ENCODE measurements around the gene WIZ. TPM values are rescaled to one million over a fixed set of nuclear protein-coding genes. Genes with fewer than 3 reads are reported as not detected.

The WIZ gene
- total and polyA plus RNA-seq, 2 of the 8 experiments (the other 6 are each of a cell fraction or from before 2014, with no cell fraction given) = 12.5 to 33.2 TPM

DNA sequence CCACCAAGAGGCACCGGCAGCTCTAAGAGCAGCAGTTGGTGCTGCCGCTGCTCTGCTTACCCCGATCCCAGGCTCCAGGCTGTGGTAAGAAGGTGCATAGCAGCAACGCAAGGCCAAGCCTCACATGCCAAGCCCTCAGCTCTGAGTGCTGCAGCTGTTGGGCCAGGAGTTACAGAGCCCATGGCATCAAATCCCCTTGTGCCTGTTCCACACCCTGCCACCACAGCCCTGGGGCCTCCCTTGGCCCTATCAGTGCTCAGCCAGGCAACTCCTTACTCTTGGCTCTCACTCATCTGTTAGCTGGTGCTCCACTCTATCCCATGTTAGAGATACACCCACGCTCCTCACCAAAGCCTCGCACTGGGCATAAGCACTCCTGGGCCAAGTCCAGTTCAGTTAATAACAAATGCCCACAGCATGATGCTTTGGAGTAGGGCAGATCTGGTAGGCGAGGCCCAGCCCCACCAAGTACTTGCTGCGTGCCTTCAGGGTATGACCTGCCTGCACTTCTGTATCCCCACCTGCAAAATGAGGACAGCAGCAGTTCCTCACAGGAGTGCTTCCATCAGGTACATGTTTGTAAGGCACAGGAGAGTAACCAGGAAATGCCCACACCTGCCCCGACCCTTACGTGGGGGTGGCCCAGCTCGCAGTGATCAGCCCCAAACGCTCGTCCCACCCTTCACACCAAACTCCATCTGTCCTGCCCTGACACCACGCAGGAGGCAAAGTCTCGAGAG lies 47.2 kb downstream of the WIZ start:
- FAIRE-seq = no peak
- TF ChIP-seq ASH2L (IDR thresholded peaks at IDR 0.05; ENCODE audit: low read length) (no peak), NRF1 (IDR thresholded peaks at IDR 0.05; ENCODE audit: low read depth, low read length) (no peak), KDM1A (IDR thresholded peaks at IDR 0.05; ENCODE audit: borderline replicate concordance, low read length) (no peak), CHD1 (IDR thresholded peaks at IDR 0.05; ENCODE audit: low read depth, low read length) (no peak), KDM5A (IDR thresholded peaks at IDR 0.05; ENCODE audit: low read length) (no peak), JUND (IDR thresholded peaks at IDR 0.05; ENCODE audit: low read length) (no peak), HDAC2 (IDR thresholded peaks at IDR 0.05; ENCODE audit: borderline replicate concordance in 1 of 2, low read depth in 2 of 2, low read length in 2 of 2) (no peak), GABPA (IDR thresholded peaks at IDR 0.05; ENCODE audit: borderline replicate concordance, insufficient read depth, low read length) (no peak)
- TF ChIP-seq, protein P1, sequence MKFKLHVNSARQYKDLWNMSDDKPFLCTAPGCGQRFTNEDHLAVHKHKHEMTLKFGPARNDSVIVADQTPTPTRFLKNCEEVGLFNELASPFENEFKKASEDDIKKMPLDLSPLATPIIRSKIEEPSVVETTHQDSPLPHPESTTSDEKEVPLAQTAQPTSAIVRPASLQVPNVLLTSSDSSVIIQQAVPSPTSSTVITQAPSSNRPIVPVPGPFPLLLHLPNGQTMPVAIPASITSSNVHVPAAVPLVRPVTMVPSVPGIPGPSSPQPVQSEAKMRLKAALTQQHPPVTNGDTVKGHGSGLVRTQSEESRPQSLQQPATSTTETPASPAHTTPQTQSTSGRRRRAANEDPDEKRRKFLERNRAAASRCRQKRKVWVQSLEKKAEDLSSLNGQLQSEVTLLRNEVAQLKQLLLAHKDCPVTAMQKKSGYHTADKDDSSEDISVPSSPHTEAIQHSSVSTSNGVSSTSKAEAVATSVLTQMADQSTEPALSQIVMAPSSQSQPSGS (IDR thresholded peaks at IDR 0.05; ENCODE audit: low read length) = no peak

More for the DNA sequence above, 47.2 kb downstream of the WIZ start:
- Histone ChIP-seq H4K91ac (replicated peaks; ENCODE audit: insufficient read length, low read length) (no peak overlapping the region), H4K8ac (ENCODE audit: extremely low read depth, insufficient read depth, low read length) (no peak overlapping the region), H3K23ac (ENCODE audit: insufficient read length) (no peak overlapping the region), H3K4ac (replicated peaks; ENCODE audit: insufficient read length, low read depth, low read length) (no peak overlapping the region), H3K4me2 (ENCODE audit: insufficient read depth in 1 of 2, low read depth in 2 of 2, low read length in 2 of 2) (no peak overlapping the region), H3K27me3 (replicated peaks in 1 of 4; ENCODE audit: control insufficient read depth in 3 of 4, extremely low read depth in 1 of 4, insufficient read depth in 3 of 4, low read length in 3 of 4) (no peaks in the 10 kb centered on the region), H3K18ac (ENCODE audit: extremely low read depth, low read length) (no peak overlapping the region), H3K36me3 (ENCODE audit: control insufficient read depth in 2 of 4, insufficient read depth in 4 of 4, low read length in 3 of 4) (peaks cover 16 to 43% (median 24%) of the 10 kb centered on the region in 4 experiments), H3K23me2 (ENCODE audit: low read depth, low read length) (no peaks in the 10 kb centered on the region), H3K79me1 (ENCODE audit: low read depth, low read length) (peaks cover 29% of the 10 kb centered on the region), H3K14ac (ENCODE audit: insufficient read length) (no peak overlapping the region), H3K56ac (replicated peaks; ENCODE audit: insufficient read length, low read depth, low read length) (no peak overlapping the region), H2BK15ac (ENCODE audit: low read length) (no peak overlapping the region), H2AK5ac (ENCODE audit: low read depth, low read length) (no peak overlapping the region), H2BK12ac (ENCODE audit: low read depth, low read length) (no peak overlapping the region), H2BK120ac (replicated peaks; ENCODE audit: low read depth, low read length) (no peak overlapping the region), H3K79me2 (ENCODE audit: control insufficient read depth in 1 of 2, insufficient read depth in 2 of 2, low read length in 2 of 2) (peaks cover 19 to 72% of the 10 kb centered on the region in 2 experiments), H4K5ac (ENCODE audit: insufficient read length, low read depth, low read length) (no peak overlapping the region), H2AFZ (ENCODE audit: low read length) (no peak overlapping the region), H3K27ac (ENCODE audit: low read depth, low read length) (no peak overlapping the region; the same call in 1 of the 2 replicates), H3K4me3 (ENCODE audit: extremely low read depth in 1 of 4, insufficient read depth in 2 of 4, low read depth in 3 of 4, low read length in 4 of 4) (no peak overlapping the region), H3K4me1 (replicated peaks in 1 of 4; ENCODE audit: control insufficient read depth in 3 of 4, insufficient read depth in 4 of 4, low read length in 3 of 4) (no peaks in the 10 kb centered on the region), H3K9me3 (ENCODE audit: insufficient read depth in 2 of 2, low read depth in 1 of 2, low read length in 1 of 2) (no peaks in the 10 kb centered on the region), H2BK20ac (ENCODE audit: low read length) (no peak overlapping the region), H3K9ac (replicated peaks in 1 of 4; ENCODE audit: extremely low read depth in 1 of 4, low read depth in 3 of 4, low read length in 3 of 4) (no peak overlapping the region), H2BK5ac (ENCODE audit: low read depth, low read length) (peak overlapping the region; percentile 19; the same call in 1 of the 2 replicates), H4K20me1 (replicated peaks in 1 of 2; ENCODE audit: control insufficient read depth in 1 of 2, insufficient read depth in 2 of 2, low read length in 2 of 2) (peaks cover 24 to 37% of the 10 kb centered on the region in 2 experiments)
- no peak for DNase-seq (ENCODE audit: low read depth in 1 of 2, low spot score in 2 of 2)
- WGBS, 2 experiments (ENCODE audit: extremely low coverage in 1 of 2, insufficient coverage in 1 of 2, insufficient read length in 1 of 2, insufficient replicate concordance in 2 of 2, low coverage in 1 of 2, low lambda C conversion rate in 2 of 2, missing lambda C conversion rate in 1 of 2) = 92% methylated on average over 15 of the region's 15 CpGs; no CpG with 5 or more reads in 1 of the 2 experiments
- CTCF ChIA-PET (ENCODE audit: partially characterized antibody) = interaction anchor here (1.1 to 2.6 kb wide), 2 partner anchors 17 to 248 kb away, joined by 3 to 9 read pairs; partner anchors contain the start of gene AKAP8L
- POLR2A ChIA-PET (ENCODE audit: partially characterized antibody) = interaction anchor here (1.0 to 3.3 kb wide), 8 partner anchors 9 to 169 kb away, joined by 3 to 19 read pairs (median 5); partner anchors contain the start of genes AKAP8 and AKAP8L

All from H1 (cell line).